ENCODE measurements around the gene KRTAP10-9.
"Not testable (repeated sequence)": the region's sequence is repeated elsewhere in the genome, so short reads cannot be mapped to it uniquely, and the experiment has no call there.

The KRTAP10-9 gene, protein sequence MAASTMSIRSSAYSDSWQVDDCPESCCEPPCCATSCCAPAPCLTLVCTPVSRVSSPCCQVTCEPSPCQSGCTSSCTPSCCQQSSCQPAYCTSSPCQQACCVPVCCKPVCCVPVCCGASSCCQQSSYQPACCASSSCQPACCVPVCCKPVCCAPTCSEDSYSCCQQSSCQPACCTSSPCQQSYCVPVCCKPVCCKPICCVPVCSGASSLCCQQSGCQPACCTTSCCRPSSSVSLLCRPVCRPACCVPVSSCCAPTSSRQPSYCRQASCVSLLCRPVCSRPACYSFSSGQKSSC

DNA sequence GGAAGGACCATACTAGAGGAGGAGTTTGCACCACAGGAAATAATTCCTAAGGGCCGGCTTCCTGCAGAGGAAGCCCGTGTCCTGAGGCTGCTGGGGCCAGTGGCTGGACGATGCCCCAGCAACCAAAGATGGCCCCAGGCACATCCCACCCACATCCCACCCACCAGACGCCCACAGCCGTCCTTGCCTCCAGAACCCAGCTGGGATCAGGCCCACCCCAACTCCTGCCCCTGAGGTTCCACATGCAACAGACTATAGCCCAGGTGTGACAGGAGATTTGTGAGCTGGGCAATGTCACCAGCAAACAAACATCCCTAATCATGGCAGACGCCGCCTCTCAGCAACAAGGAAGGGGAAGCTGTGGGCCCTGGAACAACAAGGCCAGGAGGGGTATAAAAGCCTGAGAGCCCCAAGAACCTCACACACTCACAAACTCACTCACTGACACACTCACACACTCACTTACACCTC lies at the start of gene KRTAP10-9:
KRTAP10-9 (plus strand) TSS at position 421 of the 471 bp plus-strand sequence. CDS start 79 bp downstream, outside the sequence.
- DNase-seq = no peak
- intact Hi-C loops (cut with DNase I) = no loop called here

GRCh38 chr21:44578371-44579055 lies 48.4 kb upstream of the KRTAP10-9 start:
- intact Hi-C loops (cut with DNase I) = no loop called here
- peak in 2 of 42 donors; percentile 26 to 28 for DNase-seq

DNA sequence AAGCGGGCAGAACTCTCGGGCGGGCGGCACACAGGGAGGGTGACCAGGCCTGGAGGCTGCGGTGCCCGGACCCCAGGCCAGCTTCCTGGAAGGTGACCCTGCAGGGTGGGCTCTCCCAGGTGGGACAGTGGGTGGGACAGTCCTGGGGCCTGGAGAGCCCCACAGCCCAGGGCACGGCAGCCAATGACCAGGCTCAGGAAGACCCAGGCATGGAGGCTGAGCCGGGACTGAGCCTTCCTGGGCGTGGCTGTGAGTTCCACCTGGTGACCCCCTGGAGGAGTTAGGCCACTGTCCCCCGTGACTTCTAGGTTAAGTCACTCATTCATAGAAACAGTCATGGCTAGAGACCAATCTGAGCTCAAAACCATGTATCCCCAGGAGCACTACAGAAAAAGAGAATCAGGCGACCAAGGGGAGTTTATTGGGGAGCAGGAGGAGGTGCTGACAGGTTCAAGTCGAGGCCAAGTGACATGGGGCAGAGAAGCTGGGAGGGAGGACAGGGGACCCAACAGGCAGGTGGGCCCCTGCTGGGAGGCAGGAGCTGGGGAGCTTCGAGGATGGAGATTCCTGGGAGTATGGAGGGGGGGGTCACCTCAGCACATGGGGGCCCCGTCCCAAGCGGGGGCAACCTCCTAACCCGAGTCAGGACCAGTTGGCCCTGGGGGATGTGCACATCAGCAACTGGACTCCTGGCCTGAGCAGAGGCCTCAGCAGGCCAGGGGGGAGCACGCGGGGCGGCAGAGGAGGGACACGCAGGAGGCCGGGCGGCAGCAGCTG lies 47.6 kb upstream of the KRTAP10-9 start:
- peak in 2 of 42 donors; percentile 28 to 30 for DNase-seq

GRCh38 chr21:44579833-44580144 lies 47.1 kb upstream of the KRTAP10-9 start:
- peak in 3 of 42 donors; percentile 16 to 31 (median 23) for DNase-seq
- intact Hi-C loops (cut with DNase I) = no loop called here

More for the DNA sequence above, 47.6 kb upstream of the KRTAP10-9 start:
- intact Hi-C loops (cut with DNase I) = no loop called here

GRCh38 chr21:44580231-44580821 lies 46.6 kb upstream of the KRTAP10-9 start, which contains the start of gene KRTAP10-5:
TSS of gene KRTAP10-5 (minus strand) at chr21:44580604. CDS start at chr21:44580578, 26 bp downstream.
- DNase-seq = peak in 9 of 42 donors; percentile 16 to 62 (median 40)
- intact Hi-C loops (cut with DNase I) = not testable (repeated sequence)

DNA sequence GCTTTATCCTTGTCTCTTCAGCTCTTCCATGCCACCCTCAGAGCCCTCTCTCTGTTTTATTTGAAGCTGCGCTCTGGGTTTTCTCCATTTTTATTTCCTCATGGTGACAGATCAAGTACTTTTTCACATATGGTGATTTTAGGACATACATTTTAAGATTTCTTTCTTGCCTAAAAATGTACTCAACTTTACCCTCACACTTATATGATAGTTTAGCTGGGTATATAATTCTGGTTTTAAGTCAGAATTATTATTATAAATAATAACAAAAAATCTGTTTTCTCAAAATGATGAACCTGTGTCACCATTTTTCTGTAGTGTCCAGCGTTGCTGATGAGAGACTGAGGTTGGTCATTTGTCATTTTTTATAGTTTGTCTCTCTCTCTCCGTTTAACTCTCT lies 45.7 kb upstream of the KRTAP10-9 start:
- no peak for DNase-seq
- intact Hi-C loops (cut with DNase I) = no loop called here

- DNase-seq = no peak
- intact Hi-C loops (cut with DNase I) = no loop called here
These were observed 44.8 kb upstream of the KRTAP10-9 start for GRCh38 chr21:44582055-44582454.

DNA sequence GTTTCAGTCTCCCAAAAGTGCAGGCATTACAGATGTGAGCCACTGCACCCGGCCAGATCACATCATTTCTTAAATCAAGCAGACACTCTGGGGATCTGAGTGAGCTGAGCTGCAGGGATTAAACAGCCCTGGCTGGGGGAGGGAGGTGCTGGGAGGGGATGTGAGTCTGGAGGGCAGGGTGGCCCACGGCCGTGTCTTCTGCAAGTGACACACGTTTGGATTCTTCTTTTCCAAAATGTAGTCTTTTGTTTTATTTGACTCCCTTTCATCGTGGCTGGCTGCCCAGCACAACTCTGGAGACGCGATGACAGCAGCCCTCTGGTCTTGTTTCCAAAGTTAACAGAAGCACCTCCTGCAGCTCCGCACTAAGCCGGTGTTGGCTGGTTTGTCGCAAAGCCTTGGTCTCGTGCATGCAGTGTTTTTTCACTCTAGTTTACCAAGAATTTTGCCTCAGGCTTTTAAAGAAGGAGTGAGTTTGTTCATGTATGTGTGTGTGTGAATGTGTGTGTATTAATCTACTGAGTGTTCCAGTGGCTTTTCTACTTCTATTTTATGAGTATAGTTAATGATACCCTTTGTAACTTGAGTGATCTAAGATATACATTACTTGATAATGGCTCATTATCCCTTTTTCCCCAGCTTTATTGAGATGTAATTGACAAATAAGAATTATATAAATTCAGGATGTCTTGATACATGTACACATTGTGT lies 43.6 kb upstream of the KRTAP10-9 start:
- no peak for DNase-seq

DNA sequence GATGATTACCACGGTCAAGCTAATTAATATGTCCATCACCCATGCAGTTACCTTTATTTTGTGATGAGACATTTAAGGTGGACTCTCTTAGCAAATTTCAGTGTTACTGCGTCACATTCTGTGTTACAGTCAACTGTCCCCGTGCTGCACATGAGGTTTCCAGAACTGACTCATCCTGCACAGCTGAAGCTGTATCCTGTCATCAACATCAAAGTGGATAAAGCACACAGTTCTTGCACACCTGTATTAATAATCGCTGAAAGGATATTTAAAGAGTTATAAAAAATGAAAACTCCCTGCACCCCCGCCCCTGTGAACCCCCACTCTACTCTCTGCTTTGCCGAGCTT lies 43.1 kb upstream of the KRTAP10-9 start:
- intact Hi-C loops (cut with DNase I) = no loop called here
- DNase-seq = peak in 15 of 42 donors; percentile 12 to 55 (median 38)

More for the DNA sequence above, 43.6 kb upstream of the KRTAP10-9 start:
- intact Hi-C loops (cut with DNase I) = no loop called here

DNA sequence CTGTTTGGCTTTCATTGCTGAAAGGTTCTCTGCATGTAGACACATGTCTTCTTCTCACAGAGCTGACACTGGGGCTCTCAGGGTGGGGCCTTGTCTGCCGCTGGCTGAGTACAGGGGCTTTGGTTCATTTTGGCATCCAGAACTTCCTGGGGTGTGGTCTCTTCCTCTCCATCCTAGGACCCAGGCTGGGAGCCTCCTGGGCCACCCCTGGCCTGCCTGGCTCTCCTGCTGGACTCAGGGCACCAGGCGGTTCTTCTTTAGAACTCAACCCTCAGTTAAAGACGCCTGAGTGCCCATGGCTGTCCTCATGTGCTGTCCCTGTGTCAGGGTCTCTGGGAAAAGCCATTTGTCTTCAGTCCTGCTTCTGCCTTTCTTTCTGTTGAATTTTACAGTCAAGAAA lies 41.0 kb upstream of the KRTAP10-9 start:
- intact Hi-C loops (cut with DNase I) = no loop called here
- no peak for DNase-seq

GRCh38 chr21:44589094-44589493 lies 37.8 kb upstream of the KRTAP10-9 start:
- intact Hi-C loops (cut with DNase I) = no loop called here
- DNase-seq = peak in 1 of 42 donors; percentile 8

GRCh38 chr21:44589586-44590305 lies 37.1 kb upstream of the KRTAP10-9 start:
- peak in 1 of 42 donors; percentile 31 for DNase-seq

DNA sequence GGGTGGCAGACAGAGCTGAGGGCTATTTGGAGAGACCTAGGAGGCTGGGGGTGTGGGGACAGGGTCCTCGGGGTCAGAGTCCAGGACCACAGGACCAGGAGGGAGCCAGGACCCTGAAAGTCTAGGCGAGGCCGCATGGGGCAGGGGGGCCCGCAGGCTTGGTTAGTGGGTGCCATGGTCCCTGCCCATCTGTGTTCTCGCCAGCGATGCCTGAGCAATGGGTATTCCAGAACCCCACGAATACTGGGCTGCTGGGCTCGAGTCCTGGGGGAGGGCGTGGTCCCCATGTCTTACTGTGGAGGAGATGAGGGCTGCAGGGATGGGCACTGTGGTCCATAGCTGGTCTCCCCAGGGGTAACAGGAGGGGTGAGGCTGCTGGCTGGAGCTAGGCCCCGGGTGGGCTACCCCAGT lies 36.6 kb upstream of the KRTAP10-9 start:
- peak in 1 of 42 donors; percentile 13 for DNase-seq
- intact Hi-C loops (cut with DNase I) = no loop called here

More at GRCh38 chr21:44589586-44590305, 37.1 kb upstream of the KRTAP10-9 start:
- intact Hi-C loops (cut with DNase I) = no loop called here

DNA sequence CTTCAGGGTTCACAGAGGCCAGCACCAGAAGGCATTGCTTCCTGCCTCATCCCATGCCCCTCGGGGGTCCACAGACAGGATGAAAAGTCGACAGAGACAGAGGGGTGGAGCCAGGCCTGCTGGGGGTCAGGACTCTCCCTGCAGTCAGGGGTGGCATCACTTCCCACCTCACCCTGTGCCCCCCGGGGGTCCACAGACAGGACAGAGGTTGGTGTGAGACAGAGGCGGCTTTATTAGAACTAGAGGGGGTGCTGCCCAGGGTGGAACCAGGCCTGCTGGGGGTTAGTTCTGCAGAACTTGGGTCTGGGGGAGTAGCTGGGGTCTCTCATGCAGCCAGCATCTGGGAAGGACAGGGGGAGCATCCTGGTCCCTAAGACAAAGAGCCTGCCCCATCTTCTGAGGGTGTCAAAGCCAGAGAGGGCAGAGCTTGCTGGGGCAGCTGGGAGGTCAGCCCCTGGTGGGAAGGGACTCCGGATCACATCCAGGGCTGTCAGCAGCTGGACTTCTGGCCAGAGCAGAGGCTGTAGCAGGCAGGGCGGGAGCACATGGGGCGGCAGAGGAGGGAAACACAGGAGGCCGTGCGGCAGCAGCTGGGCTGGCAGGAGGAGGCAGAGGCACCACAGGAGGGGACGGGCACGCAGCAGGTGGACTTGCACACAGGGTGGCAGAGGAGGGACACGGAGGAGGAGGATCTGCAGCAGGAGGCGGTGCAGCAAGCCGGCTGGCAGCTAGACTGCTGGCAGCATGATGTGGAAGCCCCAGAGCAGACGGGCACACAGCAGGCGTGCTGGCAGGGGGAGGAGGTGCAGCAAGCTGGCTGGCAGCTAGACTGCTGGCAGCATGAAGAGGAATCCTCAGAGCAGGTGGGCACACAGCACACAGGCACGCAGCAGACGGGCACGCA lies 35.7 kb upstream of the KRTAP10-9 start:
- DNase-seq = peak in 1 of 42 donors; percentile 14
- intact Hi-C loops (cut with DNase I) = not testable (repeated sequence)

DNA sequence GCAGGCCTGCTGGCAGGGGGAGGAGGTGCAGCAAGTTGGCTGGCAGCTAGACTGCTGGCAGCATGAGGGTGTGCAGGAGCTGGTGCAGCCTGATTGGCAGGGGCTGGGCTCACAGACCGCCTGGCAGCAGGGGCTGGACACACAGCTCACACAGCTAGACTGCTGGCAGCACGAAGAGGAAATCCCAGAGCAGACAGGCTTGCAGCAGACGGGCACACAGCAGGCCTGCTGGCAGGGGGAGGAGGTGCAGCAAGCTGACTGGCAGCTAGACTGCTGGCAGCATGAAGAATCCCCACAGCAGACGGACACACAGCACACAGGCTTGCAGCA lies 35.1 kb upstream of the KRTAP10-9 start:
- DNase-seq = peak in 1 of 42 donors; percentile 10
- intact Hi-C loops (cut with DNase I) = not testable (repeated sequence)

DNA sequence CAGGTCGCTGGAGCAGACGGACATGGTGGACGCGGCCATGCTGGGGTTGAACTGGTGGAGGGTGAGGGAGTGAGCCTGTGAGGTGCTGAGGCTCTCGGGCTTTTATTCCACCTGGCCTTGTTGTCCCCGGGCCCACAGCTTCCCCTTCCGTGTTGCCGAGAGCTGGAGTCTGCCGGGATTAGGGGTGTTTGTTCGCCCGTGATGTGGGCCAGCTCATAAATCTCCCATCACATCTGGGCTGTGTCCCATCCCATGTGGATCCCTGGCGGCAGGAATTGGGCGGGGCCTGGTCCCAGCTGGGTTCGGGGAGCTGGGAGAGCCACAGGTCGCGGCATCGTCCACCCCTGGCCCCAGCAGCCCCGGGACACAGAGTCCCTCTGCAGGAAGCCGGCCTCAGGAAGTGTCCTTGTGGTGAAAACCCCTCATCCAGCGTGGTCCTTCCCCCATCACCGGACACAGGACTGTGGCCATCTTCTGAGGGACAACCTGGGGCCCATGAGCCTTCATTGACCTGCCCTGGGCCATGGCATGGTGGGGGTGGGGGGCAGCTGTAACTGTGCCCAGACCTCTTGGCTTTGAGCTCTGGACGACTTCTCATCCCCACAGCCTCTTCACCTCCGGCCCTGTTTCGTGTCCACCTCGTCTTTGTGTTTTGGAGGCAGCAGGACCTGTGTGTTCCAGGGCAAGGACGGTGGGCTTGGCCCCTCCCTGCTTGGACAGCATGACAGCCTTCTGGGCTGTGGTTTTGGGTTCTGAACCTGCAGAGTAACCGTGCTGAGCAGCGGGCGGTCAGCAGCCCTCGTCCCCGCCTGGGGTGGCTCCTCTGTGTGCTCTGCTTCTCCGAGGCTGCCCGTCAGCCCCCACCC lies 34.2 kb upstream of the KRTAP10-9 start, which contains the start of gene KRTAP10-6:
KRTAP10-6 (minus strand) TSS at position 60 of the 866 bp plus-strand sequence; CDS start at position 39, 21 bp downstream.
- DNase-seq = no peak
- intact Hi-C loops (cut with DNase I) = no loop called here
